CD4-positive, alpha-beta T cell treated with Interleukin-15 for 1 hour (primary cell): Measurements from ENCODE around the gene CLEC1A.

Experiments
- DNase-seq: peaks from one replicate; pipeline ENCODE4 v3.0.0-alpha.2; 2020

The CLEC1A gene

DNA sequence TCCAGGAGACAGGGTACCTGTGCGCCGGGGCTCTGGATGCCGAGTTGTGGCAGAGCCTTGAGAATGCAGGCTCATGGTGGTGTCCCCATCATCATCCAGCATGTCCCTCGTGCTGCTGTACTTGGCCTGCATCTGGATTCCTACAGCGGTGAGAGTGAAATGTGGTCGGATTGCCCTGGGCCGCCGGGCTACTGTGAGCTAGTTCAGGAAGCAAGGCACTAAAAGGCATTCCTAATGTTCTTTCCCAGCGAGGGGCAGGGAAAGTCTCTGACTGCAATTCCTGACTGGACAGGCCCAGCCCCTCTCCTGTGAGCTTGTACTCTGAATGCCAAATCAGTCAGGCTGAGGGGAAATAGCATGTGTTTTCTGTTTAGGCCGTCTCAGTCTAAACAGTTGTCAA lies at the start of gene CLEC1A:
Gene CLEC1A (minus strand): TSS at position 195 of the 400 bp plus-strand sequence. CDS start 63 bp downstream, at position 132.
- no peak for DNase-seq

- no peak for DNase-seq
Observed at GRCh38 chr12:10147714-10148403, 49.1 kb upstream of the CLEC1A start.

GRCh38 chr12:10142976-10143589 lies 44.3 kb upstream of the CLEC1A start:
- no peak for DNase-seq

- peak; percentile 61 for DNase-seq
Observed at GRCh38 chr12:10140001-10140400, 41.2 kb upstream of the CLEC1A start.

DNA sequence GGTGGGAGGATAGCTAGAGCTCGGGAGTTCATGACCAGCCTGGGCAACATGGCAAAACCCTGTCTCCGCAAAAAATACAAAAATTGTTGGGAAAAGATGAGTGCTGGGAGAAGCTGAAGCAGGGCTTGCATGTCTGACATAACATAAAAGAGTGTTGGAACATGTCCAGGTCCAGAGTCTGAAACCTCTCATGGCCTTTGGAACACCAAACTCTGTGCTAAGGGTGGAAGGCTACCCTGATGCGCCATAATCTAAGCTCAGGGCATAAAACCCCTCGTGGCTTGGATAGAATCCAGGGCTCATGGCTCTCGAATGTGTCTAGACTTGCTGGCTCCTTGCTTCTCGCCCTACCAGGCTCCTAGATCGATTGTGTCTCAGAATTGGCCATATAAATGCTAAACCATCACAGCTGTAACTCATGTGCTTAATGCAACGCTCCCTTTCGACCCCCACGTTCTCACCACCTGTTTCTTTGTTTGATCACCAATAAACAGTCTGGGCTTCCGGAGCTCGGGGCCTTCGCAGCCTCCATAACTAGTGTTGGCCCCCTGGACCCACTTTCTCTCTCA lies 37.9 kb upstream of the CLEC1A start:
- DNase-seq: no peak

GRCh38 chr12:10135126-10135525 lies 36.3 kb upstream of the CLEC1A start:
- DNase-seq: no peak

DNA sequence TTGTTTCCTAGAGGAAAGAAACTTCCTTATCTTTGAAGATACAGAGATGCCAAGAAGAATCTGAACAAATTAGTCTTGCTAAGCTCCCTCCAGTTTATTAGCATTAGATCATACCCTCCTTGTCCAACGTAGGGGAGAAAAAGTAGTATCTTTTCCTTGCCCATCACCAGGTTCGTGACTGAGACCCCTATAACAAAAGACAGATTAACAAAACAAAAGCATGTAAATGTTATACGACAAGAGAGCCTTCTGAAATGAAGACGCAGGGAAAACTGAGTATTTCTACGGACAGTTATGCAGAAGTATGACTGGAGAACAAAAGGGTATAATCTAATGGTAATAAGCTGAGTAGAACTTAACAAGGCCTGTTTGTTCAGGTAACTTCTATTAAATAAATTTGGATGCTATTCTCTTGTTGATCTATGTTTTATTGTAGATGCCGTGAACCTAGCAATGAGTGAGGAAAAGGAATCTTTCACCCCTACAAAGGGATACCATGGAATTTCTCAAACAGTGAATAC lies 34.1 kb upstream of the CLEC1A start:
- no peak for DNase-seq

DNA sequence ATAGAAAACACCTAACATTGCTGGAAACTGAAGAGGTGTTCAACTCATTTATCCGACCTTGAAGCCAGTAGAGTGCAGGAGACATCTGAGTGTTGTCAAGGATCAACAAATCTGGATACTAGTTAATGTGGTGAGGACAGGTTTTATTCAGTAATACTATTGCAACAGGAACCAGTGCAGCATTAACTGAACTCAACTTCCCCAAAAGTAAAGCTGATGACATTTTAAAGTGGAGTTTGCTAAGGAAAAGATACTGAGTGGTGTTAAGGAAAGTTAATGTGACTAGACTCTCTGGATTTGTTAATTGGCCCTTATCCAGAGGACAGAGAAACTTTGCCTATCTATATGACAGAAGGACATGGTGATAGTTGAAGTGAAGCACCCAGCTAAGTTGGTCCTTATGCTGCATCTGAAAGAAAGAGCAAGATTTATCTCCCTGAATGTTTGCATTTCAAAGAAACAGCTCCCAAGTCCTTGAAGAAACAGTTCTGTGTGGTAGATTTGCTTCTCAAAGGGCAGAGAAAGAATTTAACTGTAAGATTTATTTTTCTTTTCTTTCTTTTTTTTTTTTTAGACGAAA lies 32.4 kb upstream of the CLEC1A start:
- DNase-seq: no peak

DNA sequence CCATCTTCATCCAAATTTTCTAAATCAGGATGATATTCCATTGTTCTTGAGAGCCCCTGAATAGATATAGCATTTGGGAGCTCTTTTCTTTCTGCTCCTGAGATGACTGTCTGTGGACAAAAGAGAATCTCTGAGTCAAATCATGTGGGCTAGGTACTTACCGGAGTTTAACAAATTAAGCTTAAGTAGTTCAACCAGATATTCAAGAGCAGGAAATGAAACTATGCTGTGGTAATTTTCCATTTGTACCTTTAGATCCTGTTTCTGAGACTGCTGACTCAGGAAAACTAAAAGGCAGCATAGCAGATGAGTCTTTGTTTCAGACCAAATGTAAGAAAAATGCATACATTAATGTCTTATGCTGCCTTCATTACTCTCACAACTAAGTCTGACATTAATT lies 31.3 kb upstream of the CLEC1A start, which contains the start of gene CLEC7A:
Gene CLEC7A (minus strand): TSS at position 158 of the 400 bp plus-strand sequence. CDS start 117 bp downstream, at position 41.
- DNase-seq: no peak

GRCh38 chr12:10128687-10129086 lies 29.9 kb upstream of the CLEC1A start:
- DNase-seq: peak; percentile 41

- no peak for DNase-seq
Observed at GRCh38 chr12:10126413-10126812, 27.6 kb upstream of the CLEC1A start.

DNA sequence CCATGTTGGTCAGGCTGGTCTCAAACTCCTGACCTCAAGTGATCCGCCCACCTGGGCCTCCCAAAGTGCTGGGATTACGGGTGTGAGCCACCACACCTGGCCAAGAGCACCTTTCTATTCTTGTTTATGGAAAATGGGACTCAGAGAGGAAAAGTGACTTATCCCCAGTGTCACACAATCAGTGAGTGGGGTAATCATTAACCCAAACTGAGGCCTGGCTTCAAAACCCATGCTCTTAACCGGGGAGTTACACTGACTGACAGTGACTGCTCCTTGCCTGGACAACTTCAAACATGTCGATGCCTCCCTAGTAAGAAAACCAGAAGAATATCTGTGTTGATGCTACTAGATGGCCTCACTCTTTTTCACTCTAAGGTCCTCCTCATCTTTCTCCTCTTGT lies 23.9 kb upstream of the CLEC1A start:
- no peak for DNase-seq

DNA sequence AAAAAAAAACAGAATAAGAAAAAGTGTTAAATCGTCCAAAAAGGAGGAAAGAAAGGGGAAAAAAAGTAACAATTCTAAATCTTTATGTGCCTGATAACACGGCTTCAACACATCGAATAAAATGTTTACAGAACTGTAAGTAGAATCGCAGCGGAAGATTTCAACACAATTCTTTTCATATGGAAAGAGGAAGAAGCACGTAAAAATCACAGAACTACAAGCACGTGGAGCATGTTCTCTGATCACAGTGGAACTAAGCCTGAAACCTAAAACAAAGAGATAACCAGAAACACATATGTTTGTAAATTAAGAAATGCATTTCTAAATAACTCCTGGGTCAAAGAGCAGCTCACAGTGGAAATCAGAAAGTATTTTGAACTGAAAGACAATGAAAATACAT lies 22.5 kb upstream of the CLEC1A start:
- DNase-seq: no peak

GRCh38 chr12:10119066-10119465 lies 20.3 kb upstream of the CLEC1A start:
- no peak for DNase-seq

DNA sequence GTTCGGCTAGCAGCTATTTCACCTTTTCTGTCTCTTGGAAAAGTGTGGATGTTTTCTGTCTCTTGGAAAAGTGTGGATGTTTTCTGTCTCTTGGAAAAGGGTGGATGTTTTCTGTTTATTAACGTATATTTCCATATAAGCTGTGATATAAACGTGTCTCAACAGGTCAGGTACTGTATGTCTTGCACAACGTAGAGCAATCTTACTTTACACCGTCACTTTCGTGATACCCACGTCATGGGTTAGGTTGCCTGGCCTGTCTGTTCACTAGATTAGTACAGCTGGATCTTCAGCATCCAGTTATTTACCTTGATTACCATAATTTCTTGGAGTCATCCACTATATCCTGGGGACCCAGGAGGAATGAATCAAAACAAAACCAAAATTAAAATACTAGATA lies 17.1 kb upstream of the CLEC1A start:
- no peak for DNase-seq

GRCh38 chr12:10115311-10115710 lies 16.5 kb upstream of the CLEC1A start:
- no peak for DNase-seq

DNA sequence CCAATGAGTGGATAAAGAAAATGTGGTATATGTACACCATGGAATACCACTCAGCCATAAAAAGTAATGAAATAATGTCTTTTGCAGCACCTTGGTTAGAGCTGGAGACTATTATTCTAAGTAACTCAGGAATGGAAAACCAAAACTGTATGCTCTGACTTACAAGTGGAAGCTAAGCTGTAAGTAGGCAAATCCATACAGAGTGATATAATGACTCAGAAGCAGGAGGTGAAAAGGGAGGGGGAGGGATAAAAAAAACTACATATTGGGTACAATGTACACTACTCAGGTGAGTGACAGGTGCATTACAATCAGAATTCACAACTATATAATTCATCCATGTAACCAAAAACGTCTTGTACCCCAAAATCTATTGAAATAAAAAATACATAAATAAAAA lies 15.1 kb upstream of the CLEC1A start:
- no peak for DNase-seq

- no peak for DNase-seq
Observed at GRCh38 chr12:10113075-10113474, 14.3 kb upstream of the CLEC1A start.

DNA sequence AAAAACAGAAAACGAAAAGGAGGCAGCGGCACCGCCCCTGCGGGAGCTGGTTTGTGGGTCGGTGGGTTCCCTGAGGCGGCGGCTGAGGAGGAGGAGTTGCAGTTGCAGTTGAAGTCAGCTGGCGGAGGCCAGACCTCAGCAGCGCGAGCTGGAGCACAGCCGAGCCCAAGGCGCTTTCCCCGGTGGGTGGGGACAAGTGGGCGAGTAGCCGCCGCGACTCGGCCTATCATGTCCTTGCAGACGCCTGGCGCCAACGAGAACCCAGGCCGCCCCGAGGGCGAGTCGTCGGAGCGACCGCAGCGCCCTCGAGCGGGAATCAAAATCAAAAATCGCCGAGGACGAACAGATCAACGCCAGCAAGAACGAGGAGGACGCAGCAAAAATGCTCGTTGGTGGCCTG lies 12.7 kb upstream of the CLEC1A start:
- no peak for DNase-seq

DNA sequence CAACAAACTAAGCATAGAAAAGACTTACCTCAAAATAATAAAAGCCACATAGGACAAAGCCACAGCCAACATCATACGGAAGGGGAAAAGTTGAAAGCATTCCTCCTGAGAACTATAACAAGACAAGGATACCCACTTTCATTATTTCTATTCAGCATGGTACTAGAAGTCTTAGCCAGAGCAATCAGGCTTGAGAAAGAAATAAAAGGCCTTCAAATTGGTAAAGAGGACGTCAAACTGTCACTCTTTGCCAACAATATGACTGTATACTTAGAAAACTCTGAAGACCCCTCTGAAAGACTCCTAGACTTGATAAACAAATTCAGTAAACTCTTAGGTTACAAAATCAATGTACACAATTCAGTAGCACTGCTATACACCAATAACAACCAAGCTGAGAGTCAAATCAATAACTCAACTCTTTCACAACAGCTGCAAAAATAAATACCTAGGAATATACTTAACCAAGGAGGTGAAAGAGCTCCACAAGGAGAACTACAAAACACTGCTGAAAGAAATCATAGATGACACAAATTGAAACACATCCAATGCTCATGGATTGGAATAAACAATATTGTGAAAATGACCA lies 11.6 kb upstream of the CLEC1A start:
- no peak for DNase-seq

DNA sequence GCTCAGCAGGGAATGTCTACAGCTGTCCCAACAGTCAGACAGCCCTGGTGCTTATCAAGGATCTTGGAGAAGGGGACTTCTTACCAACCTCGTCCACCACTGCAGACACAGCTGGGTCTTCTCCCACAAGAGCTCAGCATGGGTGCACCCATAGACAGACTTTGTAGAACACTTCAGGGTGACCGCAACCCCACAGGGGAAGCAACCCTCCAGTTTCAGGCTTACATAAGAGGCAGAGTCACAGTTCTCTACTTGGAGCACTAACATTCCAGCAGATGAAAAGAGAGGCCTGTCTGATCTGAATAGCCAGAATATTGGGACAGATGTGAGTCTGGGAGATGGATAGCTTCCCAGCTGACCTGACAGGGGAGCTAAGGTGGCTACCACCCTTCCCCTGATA lies 3.5 kb upstream of the CLEC1A start:
- DNase-seq: peak; percentile 34

DNA sequence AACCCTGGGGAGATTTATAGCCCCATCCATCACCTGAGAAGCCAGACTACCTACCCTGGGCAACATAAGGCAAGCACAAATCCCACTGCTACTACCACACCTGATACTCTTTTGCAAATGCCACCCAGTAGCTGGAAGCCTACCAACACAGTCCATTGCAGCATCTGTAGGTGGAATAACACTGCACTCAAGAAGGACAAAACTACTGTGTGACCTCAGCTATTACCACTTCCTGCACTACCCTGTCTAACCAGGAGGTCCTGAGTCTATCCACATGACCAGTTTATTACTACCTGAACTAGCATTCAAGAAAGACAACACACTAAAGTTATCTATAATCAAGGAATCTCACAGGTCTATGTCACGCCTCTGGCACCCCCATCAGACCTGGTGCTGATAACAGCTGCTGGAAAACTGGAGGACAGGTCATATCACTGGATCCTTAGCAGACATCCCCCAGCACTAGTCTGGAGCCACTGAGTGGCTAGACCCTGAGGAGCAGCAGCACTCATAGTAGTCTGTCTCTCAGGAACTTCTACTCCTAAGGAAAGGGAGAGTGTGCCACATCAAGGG lies 2.9 kb upstream of the CLEC1A start:
- DNase-seq: no peak

- DNase-seq: no peak
Observed at GRCh38 chr12:10101042-10101579, 2.3 kb upstream of the CLEC1A start.
